Esophagus muscularis mucosa (tissue), 4 donors: ENCODE data around the gene JUND.

Experiments used
- CTCF ChIP-seq, 3 experiments: fragments of 200-600 bp in 2 of 3; fragments of 450-650 bp in 1 of 3; sonication (generic) in 2 of 3; IDR thresholded peaks; one replicate each; pipeline ENCODE4 v1.5.1; 2017 to 2019; ENCODE audit warnings: antibody characterized with exemption in 3 of 3, mild to moderate bottlenecking in 2 of 3, moderate library complexity in 1 of 3
- EP300 ChIP-seq: sonication (generic); formaldehyde crosslinking; IDR thresholded peaks from one replicate; pipeline ENCODE4 v1.6.1; 2017; ENCODE audit warnings: antibody characterized with exemption
- POLR2A ChIP-seq: fragments of 450-650 bp; IDR thresholded peaks from one replicate; pipeline ENCODE4 v1.6.1; 2017; ENCODE audit warnings: antibody characterized with exemption, moderate library complexity, mild to moderate bottlenecking, low read depth
- POLR2AphosphoS5 ChIP-seq, 2 donors: sonication (generic); formaldehyde crosslinking; IDR thresholded peaks; one replicate each; pipeline ENCODE4 v1.6.1; 2017; ENCODE audit warnings: antibody characterized with exemption in 2 of 2

DNA sequence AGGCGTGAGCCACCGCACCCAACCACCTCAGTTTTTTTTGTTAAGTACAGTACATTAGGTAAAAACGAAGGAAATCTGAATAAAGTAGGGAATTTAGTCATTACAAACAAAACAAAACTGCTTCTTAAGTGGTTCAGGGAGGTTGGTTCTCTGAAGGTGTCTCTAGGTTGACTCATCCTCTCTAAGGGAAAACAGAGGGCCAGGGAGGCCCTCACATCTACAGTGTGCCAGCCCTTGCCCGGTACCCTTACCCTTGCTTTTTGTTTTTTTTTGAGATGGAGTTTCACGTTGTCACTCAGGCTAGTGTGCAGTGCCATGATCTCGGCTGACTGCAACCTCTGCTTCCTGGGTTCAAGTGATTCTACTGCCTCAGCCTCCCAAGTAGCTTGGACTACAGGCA is 17.2 kb upstream of the JUND start:
- TF ChIP-seq POLR2AphosphoS5 (IDR thresholded peaks at IDR 0.05) (no peak), EP300 (no peak), CTCF (IDR thresholded peaks at IDR 0.05) (no peak), POLR2A (no peak)
